RWPE1 (cell line): ENCODE measurements around the gene SRXN1.

Experiments
- CTCF ChIA-PET: fragments of 350-600 bp; sonication (Branson Sonifier 250); formaldehyde crosslinking; extraction: SDS; loops from one replicate; lab custom pipeline; 2021; lab: Yijun Ruan, JAX
- POLR2A ChIA-PET: fragments of 400-600 bp; formaldehyde crosslinking; extraction: SDS; loops from one replicate; lab custom pipeline; 2020; ENCODE audit warnings: antibody characterized with exemption; ENCODE audit not compliant: low non-redundant PET; lab: Yijun Ruan, JAX
- DNase-seq: peaks from one replicate; pipeline ENCODE4 v3.0.0; 2012; ENCODE audit warnings: low spot score
- H3K27ac ChIP-seq: fragments of 450-650 bp; 2 replicates; pipeline ENCODE4 v1.5.1; 2017
- CTCF ChIP-seq: fragments of 450-650 bp; conservative IDR thresholded peaks from 2 replicates; pipeline ENCODE4 v1.5.1; 2017; ENCODE audit warnings: low read depth, mild to moderate bottlenecking

The SRXN1 gene

GRCh38 chr20:661474-662270, 8.7 kb upstream of the SRXN1 start:
- CTCF ChIA-PET: interaction anchor here (1.0 to 1.9 kb wide), 2 partner anchors 16 to 77 kb away, joined by 7 to 9 read pairs; no protein-coding TSS in a partner anchor
- H3K27ac ChIP-seq: peak overlapping the region; percentile 6; the same call in 1 of the 2 replicates
- POLR2A ChIA-PET: no interaction called here
- DNase-seq: no peak
- no peak for TF ChIP-seq CTCF

- H3K27ac ChIP-seq: no peak overlapping the region
- no peak for TF ChIP-seq CTCF
- ChIA-PET CTCF (interaction anchor here (0.8 kb wide), 1 partner anchor 530 kb away, joined by 4 read pairs; no protein-coding TSS in a partner anchor), POLR2A (no interaction called here)
- no peak for DNase-seq
Observed at GRCh38 chr20:658731-659291, 5.8 kb upstream of the SRXN1 start.

- H3K27ac ChIP-seq: no peak overlapping the region
- POLR2A ChIA-PET: no interaction called here
- no peak for TF ChIP-seq CTCF
- CTCF ChIA-PET: interaction anchor here (0.8 to 1.3 kb wide), 2 partner anchors 13 to 531 kb away, joined by 4 to 6 read pairs; no protein-coding TSS in a partner anchor
- no peak for DNase-seq
Observed at GRCh38 chr20:658202-658601, 5.2 kb upstream of the SRXN1 start.

GRCh38 chr20:655726-656624, 3.0 kb upstream of the SRXN1 start:
- no peak for TF ChIP-seq CTCF
- ChIA-PET CTCF (interaction anchor here (0.9 kb wide), 1 partner anchor 11 kb away, joined by 4 read pairs; no protein-coding TSS in a partner anchor), POLR2A (no interaction called here)
- no peak for DNase-seq
- no peak overlapping the region for H3K27ac ChIP-seq

- no peak for DNase-seq
- no peak for TF ChIP-seq CTCF
- CTCF ChIA-PET: interaction anchor here (0.6 kb wide), 1 partner anchor 14 kb away, joined by 4 read pairs; no protein-coding TSS in a partner anchor
- no peak overlapping the region for H3K27ac ChIP-seq
- POLR2A ChIA-PET: no interaction called here
Observed at GRCh38 chr20:654417-654750, 1.4 kb upstream of the SRXN1 start.
